Liver (tissue), 9 donors: ENCODE measurements around the gene TENT4B. TPM values are rescaled to one million over a fixed set of nuclear protein-coding genes. Genes with fewer than 3 reads are reported as not detected.

Experiments used
- DNase-seq: peaks from one replicate; pipeline ENCODE4 v3.0.0-alpha.2; 2017; ENCODE audit warnings: low spot score
- H3K27ac ChIP-seq, 2 donors: one replicate each; pipeline ENCODE4 v1.7.0; 2013; ENCODE audit warnings: inconsistent platforms in 2 of 2, low read length in 2 of 2, control low read depth in 1 of 2, low read depth in 1 of 2, mild to moderate bottlenecking in 1 of 2
- H3K27me3 ChIP-seq, 4 donors: one replicate each; pipeline versions ENCODE4 v1.6.1 to v1.7.0; 2013; ENCODE audit warnings: low read length in 3 of 4, inconsistent platforms in 1 of 4, mild to moderate bottlenecking in 1 of 4, moderate library complexity in 1 of 4; ENCODE audit not compliant: control insufficient read depth in 4 of 4, insufficient read depth in 4 of 4
- H3K36me3 ChIP-seq, 4 donors: one replicate each; pipeline versions ENCODE4 v1.6.1 to v1.7.0; 2013; ENCODE audit warnings: low read length in 3 of 4, mild to moderate bottlenecking in 3 of 4, low read depth in 1 of 4, moderate library complexity in 1 of 4; ENCODE audit not compliant: control insufficient read depth in 4 of 4, insufficient read depth in 3 of 4
- H3K4me1 ChIP-seq, 4 donors: one replicate each; pipeline versions ENCODE4 v1.6.1 to v1.7.0; 2013; ENCODE audit warnings: low read length in 3 of 4, mild to moderate bottlenecking in 3 of 4, moderate library complexity in 1 of 4; ENCODE audit not compliant: control insufficient read depth in 4 of 4, insufficient read depth in 4 of 4
- H3K4me3 ChIP-seq, 3 donors: one replicate each; pipeline versions ENCODE4 v1.6.1 to v1.7.0; 2013; ENCODE audit warnings: low read length in 3 of 3, control low read depth in 1 of 3, low read depth in 1 of 3, mild to moderate bottlenecking in 1 of 3
- H3K9ac ChIP-seq, 2 donors: one replicate each; pipeline ENCODE4 v1.7.0; 2013; ENCODE audit warnings: low read length in 2 of 2, mild to moderate bottlenecking in 2 of 2, moderate library complexity in 2 of 2, control low read depth in 1 of 2, low read depth in 1 of 2
- H3K9me3 ChIP-seq, 4 donors: one replicate each; pipeline versions ENCODE4 v1.6.1 to v1.7.0; 2013; ENCODE audit warnings: low read length in 3 of 4; ENCODE audit not compliant: control insufficient read depth in 4 of 4
- FOXA1 ChIP-seq: IDR thresholded peaks from 2 replicates; pipeline ENCODE4 v1.6.1; 2016; ENCODE audit warnings: antibody characterized with exemption
- FOXA2 ChIP-seq: IDR thresholded peaks from 2 replicates; pipeline ENCODE4 v1.6.1; 2016; ENCODE audit warnings: antibody characterized with exemption
- GABPA ChIP-seq, 2 donors: IDR thresholded peaks in 1 of 2; conservative IDR thresholded peaks in 1 of 2; 2 replicates each; pipeline ENCODE4 v1.6.1; 2016; ENCODE audit warnings: antibody characterized with exemption in 2 of 2, mild to moderate bottlenecking in 1 of 2, moderate library complexity in 1 of 2
- HNF4A ChIP-seq, 2 donors: conservative IDR thresholded peaks; 2 replicates each; pipeline ENCODE4 v1.6.1; 2016; ENCODE audit warnings: antibody characterized with exemption in 2 of 2, mild to moderate bottlenecking in 2 of 2
- HNF4G ChIP-seq: IDR thresholded peaks from 2 replicates; pipeline ENCODE4 v1.6.1; 2016; ENCODE audit warnings: antibody characterized with exemption
- JUND ChIP-seq, 2 donors: IDR thresholded peaks; 2 replicates each; pipeline ENCODE4 v1.6.1; 2016; ENCODE audit warnings: antibody characterized with exemption in 2 of 2
- RAD21 ChIP-seq, 2 donors: IDR thresholded peaks; 2 replicates each; pipeline ENCODE4 v1.6.1; 2016; ENCODE audit warnings: antibody characterized with exemption in 2 of 2, mild to moderate bottlenecking in 2 of 2
- RXRA ChIP-seq, 2 donors: IDR thresholded peaks; 2 replicates each; pipeline ENCODE4 v1.6.1; 2017 to 2018; ENCODE audit warnings: antibody characterized with exemption in 2 of 2, mild to moderate bottlenecking in 1 of 2
- YY1 ChIP-seq: IDR thresholded peaks from 2 replicates; pipeline ENCODE4 v1.6.1; 2016; ENCODE audit warnings: antibody characterized with exemption, mild to moderate bottlenecking
- WGBS: extraction: QIAGEN DNeasy Blood & Tissue Kit; methylation state at CpG from one replicate; pipeline ENCODE4 v1.1.7; 2013; 5-methylcytosine and 5-hydroxymethylcytosine counted together
- polyA plus RNA-seq, 2 donors: library from polyadenylated mRNA; stranded (reverse) in 1 of 2; unstranded in 1 of 2; fragments of 200-250 nt in 1 of 2; fragments of >200 nt in 1 of 2; fragmentation: Nextera tagmentation in 1 of 2; extraction: Ambion mirVana in 1 of 2; gene quantifications; one replicate each; pipeline versions ENCODE4 v1.2.1 to v1.2.3, GENCODE V29; 2013 to 2015
- total RNA-seq, 2 donors: library from RNA; depleted of rRNA; stranded (reverse); fragments of >200 nt; gene quantifications; one replicate each; pipeline ENCODE4 v1.2.3, GENCODE V29; 2014
- TF ChIP-seq, protein P1 (sequence below): IDR thresholded peaks from 2 replicates; pipeline ENCODE4 v1.6.1; 2016; ENCODE audit warnings: antibody characterized with exemption
- TF ChIP-seq, protein P2 (sequence below): IDR thresholded peaks from 2 replicates; pipeline ENCODE4 v1.6.1; 2016; ENCODE audit warnings: antibody characterized with exemption, mild to moderate bottlenecking
- TF ChIP-seq, protein P3 (sequence below): fragments of 150-350 bp; IDR thresholded peaks from 2 replicates; pipeline ENCODE4 v1.5.1; 2017; ENCODE audit warnings: improper control_type of control experiment, low read depth, low read length; ENCODE audit not compliant: missing input control
- TF ChIP-seq, protein P4 (sequence below): IDR thresholded peaks from 2 replicates; pipeline ENCODE4 v1.6.1; 2016; ENCODE audit warnings: antibody characterized with exemption
- donor health status: healthy.
- donor health status: healthy.
- donor health status: healthy.
- donor health status: healthy.
- donor health status: healthy.

TENT4B gene
- total and polyA plus RNA-seq, 4 donors, result 4.2 to 10.8 (median 7.9) TPM

DNA sequence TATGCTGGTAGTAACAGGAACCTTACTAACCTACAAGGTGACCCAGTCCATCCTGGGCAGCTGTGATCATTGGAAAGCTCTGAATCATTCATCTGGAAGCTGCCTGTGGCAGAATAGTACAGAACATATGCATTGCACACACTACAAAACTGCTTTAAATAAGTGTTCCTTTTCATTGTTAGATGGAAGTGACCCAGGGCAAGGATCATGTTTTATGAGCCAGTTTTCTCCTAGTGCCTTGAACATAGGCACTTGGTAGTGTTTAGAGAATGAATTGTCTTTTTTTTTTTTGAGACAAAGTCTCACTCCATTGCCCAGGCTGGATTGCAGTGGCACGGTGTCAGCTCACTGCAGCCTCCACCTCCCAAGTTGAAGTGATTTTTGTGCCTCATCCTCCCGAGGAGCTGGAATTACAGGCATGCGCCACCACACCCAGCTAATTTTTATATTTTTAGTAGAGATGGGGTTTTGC is 55.4 kb downstream of the TENT4B start:
- Histone ChIP-seq H3K9ac (no peak overlapping the region), H3K9me3 (no peaks in the 10 kb centered on the region), H3K27ac (no peak overlapping the region), H3K4me1 (peaks cover 8 to 41% (median 21%) of the 10 kb centered on the region in 4 donors), H3K36me3 (peaks cover 0 to 11% (median 4%) of the 10 kb centered on the region in 4 donors), H3K4me3 (no peak overlapping the region), H3K27me3 (no peaks in the 10 kb centered on the region)
- DNase-seq, result no peak
- 89% methylated on average over 3 of the region's 3 CpGs for WGBS
- TF ChIP-seq RXRA (IDR thresholded peaks at IDR 0.05), result no peak
- TF ChIP-seq, protein P1, sequence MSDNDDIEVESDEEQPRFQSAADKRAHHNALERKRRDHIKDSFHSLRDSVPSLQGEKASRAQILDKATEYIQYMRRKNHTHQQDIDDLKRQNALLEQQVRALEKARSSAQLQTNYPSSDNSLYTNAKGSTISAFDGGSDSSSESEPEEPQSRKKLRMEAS, result no peak
- TF ChIP-seq RAD21 (IDR thresholded peaks at IDR 0.05), result no peak
- TF ChIP-seq, protein P2, sequence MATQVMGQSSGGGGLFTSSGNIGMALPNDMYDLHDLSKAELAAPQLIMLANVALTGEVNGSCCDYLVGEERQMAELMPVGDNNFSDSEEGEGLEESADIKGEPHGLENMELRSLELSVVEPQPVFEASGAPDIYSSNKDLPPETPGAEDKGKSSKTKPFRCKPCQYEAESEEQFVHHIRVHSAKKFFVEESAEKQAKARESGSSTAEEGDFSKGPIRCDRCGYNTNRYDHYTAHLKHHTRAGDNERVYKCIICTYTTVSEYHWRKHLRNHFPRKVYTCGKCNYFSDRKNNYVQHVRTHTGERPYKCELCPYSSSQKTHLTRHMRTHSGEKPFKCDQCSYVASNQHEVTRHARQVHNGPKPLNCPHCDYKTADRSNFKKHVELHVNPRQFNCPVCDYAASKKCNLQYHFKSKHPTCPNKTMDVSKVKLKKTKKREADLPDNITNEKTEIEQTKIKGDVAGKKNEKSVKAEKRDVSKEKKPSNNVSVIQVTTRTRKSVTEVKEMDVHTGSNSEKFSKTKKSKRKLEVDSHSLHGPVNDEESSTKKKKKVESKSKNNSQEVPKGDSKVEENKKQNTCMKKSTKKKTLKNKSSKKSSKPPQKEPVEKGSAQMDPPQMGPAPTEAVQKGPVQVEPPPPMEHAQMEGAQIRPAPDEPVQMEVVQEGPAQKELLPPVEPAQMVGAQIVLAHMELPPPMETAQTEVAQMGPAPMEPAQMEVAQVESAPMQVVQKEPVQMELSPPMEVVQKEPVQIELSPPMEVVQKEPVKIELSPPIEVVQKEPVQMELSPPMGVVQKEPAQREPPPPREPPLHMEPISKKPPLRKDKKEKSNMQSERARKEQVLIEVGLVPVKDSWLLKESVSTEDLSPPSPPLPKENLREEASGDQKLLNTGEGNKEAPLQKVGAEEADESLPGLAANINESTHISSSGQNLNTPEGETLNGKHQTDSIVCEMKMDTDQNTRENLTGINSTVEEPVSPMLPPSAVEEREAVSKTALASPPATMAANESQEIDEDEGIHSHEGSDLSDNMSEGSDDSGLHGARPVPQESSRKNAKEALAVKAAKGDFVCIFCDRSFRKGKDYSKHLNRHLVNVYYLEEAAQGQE, result no peak
- TF ChIP-seq, protein P3, sequence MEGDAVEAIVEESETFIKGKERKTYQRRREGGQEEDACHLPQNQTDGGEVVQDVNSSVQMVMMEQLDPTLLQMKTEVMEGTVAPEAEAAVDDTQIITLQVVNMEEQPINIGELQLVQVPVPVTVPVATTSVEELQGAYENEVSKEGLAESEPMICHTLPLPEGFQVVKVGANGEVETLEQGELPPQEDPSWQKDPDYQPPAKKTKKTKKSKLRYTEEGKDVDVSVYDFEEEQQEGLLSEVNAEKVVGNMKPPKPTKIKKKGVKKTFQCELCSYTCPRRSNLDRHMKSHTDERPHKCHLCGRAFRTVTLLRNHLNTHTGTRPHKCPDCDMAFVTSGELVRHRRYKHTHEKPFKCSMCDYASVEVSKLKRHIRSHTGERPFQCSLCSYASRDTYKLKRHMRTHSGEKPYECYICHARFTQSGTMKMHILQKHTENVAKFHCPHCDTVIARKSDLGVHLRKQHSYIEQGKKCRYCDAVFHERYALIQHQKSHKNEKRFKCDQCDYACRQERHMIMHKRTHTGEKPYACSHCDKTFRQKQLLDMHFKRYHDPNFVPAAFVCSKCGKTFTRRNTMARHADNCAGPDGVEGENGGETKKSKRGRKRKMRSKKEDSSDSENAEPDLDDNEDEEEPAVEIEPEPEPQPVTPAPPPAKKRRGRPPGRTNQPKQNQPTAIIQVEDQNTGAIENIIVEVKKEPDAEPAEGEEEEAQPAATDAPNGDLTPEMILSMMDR, result no peak
- TF ChIP-seq FOXA1, result no peak

DNA sequence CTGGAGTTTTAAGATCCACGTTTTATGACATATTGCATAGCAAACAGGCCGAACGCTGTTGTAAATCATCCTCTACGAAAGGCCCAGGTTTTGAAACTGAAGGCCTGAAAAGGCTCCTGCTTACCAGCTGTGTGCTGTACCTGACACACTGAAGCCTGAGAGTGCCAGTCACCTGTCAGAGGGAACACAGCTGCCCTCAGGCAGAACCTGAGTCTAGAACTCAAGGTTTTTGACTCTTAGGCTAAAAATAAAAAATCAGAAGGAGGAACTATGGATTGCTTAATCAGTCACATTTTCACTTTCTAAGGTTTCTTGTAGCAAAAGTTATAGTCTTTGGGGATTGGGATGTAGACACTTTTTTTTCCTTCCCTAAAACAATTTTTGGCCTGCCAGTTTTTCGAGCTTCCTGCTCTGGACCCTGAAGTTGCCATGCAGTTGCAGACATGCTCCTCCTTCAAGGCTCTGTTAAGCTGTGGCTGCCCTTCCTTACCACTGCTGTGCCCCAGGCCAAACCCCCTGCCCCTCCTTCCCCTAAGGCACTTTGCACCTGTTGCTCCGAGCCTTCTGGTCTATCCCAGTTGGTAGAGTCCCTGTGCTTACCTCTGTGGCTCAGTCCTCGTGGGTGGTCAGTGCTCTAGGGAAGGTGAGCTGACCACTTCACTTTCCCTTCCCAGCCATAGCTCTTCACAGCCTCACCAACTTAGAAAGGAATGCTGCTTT is 56.6 kb downstream of the TENT4B start:
- no peak overlapping the region for H3K4me3 ChIP-seq
- TF ChIP-seq, protein P2, result no peak
- TF ChIP-seq HNF4A (conservative IDR thresholded peaks at IDR 0.05) (no peak), GABPA (IDR thresholded peaks at IDR 0.05 in 1 of 2, conservative IDR thresholded peaks at IDR 0.05 in 1 of 2) (no peak), FOXA2 (no peak), HNF4G (no peak), RXRA (IDR thresholded peaks at IDR 0.05) (no peak), YY1 (no peak), JUND (IDR thresholded peaks at IDR 0.05) (no peak)
- TF ChIP-seq, protein P4, sequence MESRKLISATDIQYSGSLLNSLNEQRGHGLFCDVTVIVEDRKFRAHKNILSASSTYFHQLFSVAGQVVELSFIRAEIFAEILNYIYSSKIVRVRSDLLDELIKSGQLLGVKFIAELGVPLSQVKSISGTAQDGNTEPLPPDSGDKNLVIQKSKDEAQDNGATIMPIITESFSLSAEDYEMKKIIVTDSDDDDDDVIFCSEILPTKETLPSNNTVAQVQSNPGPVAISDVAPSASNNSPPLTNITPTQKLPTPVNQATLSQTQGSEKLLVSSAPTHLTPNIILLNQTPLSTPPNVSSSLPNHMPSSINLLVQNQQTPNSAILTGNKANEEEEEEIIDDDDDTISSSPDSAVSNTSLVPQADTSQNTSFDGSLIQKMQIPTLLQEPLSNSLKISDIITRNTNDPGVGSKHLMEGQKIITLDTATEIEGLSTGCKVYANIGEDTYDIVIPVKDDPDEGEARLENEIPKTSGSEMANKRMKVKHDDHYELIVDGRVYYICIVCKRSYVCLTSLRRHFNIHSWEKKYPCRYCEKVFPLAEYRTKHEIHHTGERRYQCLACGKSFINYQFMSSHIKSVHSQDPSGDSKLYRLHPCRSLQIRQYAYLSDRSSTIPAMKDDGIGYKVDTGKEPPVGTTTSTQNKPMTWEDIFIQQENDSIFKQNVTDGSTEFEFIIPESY, result no peak
- TF ChIP-seq, protein P1, result no peak
- peaks cover 2 to 13% (median 6%) of the 10 kb centered on the region in 4 donors for H3K36me3 ChIP-seq
- no peak overlapping the region for H3K27ac ChIP-seq
- no peaks in the 10 kb centered on the region for H3K9me3 ChIP-seq
- peaks cover 5 to 29% (median 19%) of the 10 kb centered on the region in 4 donors for H3K4me1 ChIP-seq
- DNase-seq, result no peak
- no peaks in the 10 kb centered on the region for H3K27me3 ChIP-seq
- 64% methylated on average over 7 of the region's 7 CpGs for WGBS
- no peak overlapping the region for H3K9ac ChIP-seq
